Right ventricle myocardium inferior (tissue), 1 donor: ENCODE results near the gene SGPL1. TPM values are rescaled to one million over a fixed set of nuclear protein-coding genes. Genes with fewer than 3 reads are reported as not detected.

Experiments used
- ATAC-seq: fragments of 200-7000 bp; cut with Tn5 transposase; one replicate; pipeline ENCODE4 v1.9.1; 2020; ENCODE audit warnings: mild to moderate bottlenecking, moderate library complexity
- DNase-seq: peaks from one replicate; pipeline ENCODE4 v3.0.0; 2021; ENCODE audit errors: missing footprints
- intact Hi-C: fragments of 100-400 bp; cut with DNase I; formaldehyde crosslinking; loops from one replicate; pipeline ENCODE4 v1.11.0; 2022
- total RNA-seq: library from RNA; stranded (reverse); fragmentation: NEBNext Ultra II Directional; extraction: Animal tissue kit (Norgen Biotek cat#: 25700); gene quantifications from one replicate; pipeline ENCODE4 v1.2.1, GENCODE V29; 2021
- donor health status: DM: no; HTN: yes; CAD: no; lungs with severe emphysema.

SGPL1 gene
- total RNA-seq, 1 donor from 2014 or later = 13.1 TPM

- intact Hi-C loops = no loop called here
- DNase-seq = no peak
- ATAC-seq = no peak
These were observed 17.9 kb downstream of the SGPL1 start for GRCh38 chr10:70833601-70834000.

- no peak for DNase-seq
- intact Hi-C loops = no loop called here
- ATAC-seq = no peak
These were observed 18.3 kb downstream of the SGPL1 start for GRCh38 chr10:70834021-70834420.

- no peak for DNase-seq
- ATAC-seq = no peak
These were observed 18.8 kb downstream of the SGPL1 start for GRCh38 chr10:70834441-70835151.

GRCh38 chr10:70836319-70836718 lies 20.6 kb downstream of the SGPL1 start:
- intact Hi-C loops = no loop called here
- DNase-seq (no peak), ATAC-seq (no peak)

More at GRCh38 chr10:70834441-70835151, 18.8 kb downstream of the SGPL1 start:
- intact Hi-C loops = no loop called here

- no peak for ATAC-seq
- intact Hi-C loops = no loop called here
- DNase-seq = no peak
These were observed 21.9 kb downstream of the SGPL1 start for GRCh38 chr10:70837660-70838059.

- no peak for DNase-seq
- intact Hi-C loops = no loop called here
- no peak for ATAC-seq
These were observed 22.6 kb downstream of the SGPL1 start for GRCh38 chr10:70838270-70838805.

GRCh38 chr10:70840836-70841235 lies 25.1 kb downstream of the SGPL1 start:
- ATAC-seq = no peak
- no peak for DNase-seq
- intact Hi-C loops = no loop called here

- no peak for DNase-seq
- intact Hi-C loops = no loop called here
- no peak for ATAC-seq
These were observed 27.6 kb downstream of the SGPL1 start for GRCh38 chr10:70843333-70843732.

GRCh38 chr10:70843776-70844489 lies 28.2 kb downstream of the SGPL1 start:
- ATAC-seq (no peak), DNase-seq (no peak)
- intact Hi-C loops = no loop called here

- intact Hi-C loops = no loop called here
- ATAC-seq (no peak), DNase-seq (no peak)
These were observed 29.5 kb downstream of the SGPL1 start for GRCh38 chr10:70845256-70845655.

GRCh38 chr10:70845816-70846215 lies 30.1 kb downstream of the SGPL1 start:
- no peak for DNase-seq
- ATAC-seq = no peak
- intact Hi-C loops = no loop called here

GRCh38 chr10:70846795-70847194 lies 31.0 kb downstream of the SGPL1 start:
- DNase-seq (no peak), ATAC-seq (no peak)
- intact Hi-C loops = no loop called here

GRCh38 chr10:70847659-70848360 lies 32.1 kb downstream of the SGPL1 start:
- DNase-seq = no peak
- no peak for ATAC-seq
- intact Hi-C loops = no loop called here

GRCh38 chr10:70849582-70850016 lies 33.9 kb downstream of the SGPL1 start:
- DNase-seq (no peak), ATAC-seq (no peak)
- intact Hi-C loops = no loop called here

GRCh38 chr10:70850097-70850496 lies 34.3 kb downstream of the SGPL1 start:
- no peak for DNase-seq
- intact Hi-C loops = no loop called here
- ATAC-seq = no peak

- DNase-seq (no peak), ATAC-seq (no peak)
- intact Hi-C loops = no loop called here
These were observed 36.1 kb downstream of the SGPL1 start for GRCh38 chr10:70851597-70852475.

- DNase-seq (peak; percentile 30), ATAC-seq (no peak)
- intact Hi-C loops = no loop called here
These were observed 37.3 kb downstream of the SGPL1 start for GRCh38 chr10:70853038-70853437.

GRCh38 chr10:70853457-70853856 lies 37.7 kb downstream of the SGPL1 start:
- intact Hi-C loops = no loop called here
- DNase-seq (no peak), ATAC-seq (no peak)

- DNase-seq (no peak), ATAC-seq (no peak)
- intact Hi-C loops = no loop called here
These were observed 40.7 kb downstream of the SGPL1 start for GRCh38 chr10:70856454-70856853.
